ENCODE data around the gene UGGT1.
A peak's percentile ranks its signal among the peaks of the same experiment; 100 is the strongest.

UGGT1 gene, protein sequence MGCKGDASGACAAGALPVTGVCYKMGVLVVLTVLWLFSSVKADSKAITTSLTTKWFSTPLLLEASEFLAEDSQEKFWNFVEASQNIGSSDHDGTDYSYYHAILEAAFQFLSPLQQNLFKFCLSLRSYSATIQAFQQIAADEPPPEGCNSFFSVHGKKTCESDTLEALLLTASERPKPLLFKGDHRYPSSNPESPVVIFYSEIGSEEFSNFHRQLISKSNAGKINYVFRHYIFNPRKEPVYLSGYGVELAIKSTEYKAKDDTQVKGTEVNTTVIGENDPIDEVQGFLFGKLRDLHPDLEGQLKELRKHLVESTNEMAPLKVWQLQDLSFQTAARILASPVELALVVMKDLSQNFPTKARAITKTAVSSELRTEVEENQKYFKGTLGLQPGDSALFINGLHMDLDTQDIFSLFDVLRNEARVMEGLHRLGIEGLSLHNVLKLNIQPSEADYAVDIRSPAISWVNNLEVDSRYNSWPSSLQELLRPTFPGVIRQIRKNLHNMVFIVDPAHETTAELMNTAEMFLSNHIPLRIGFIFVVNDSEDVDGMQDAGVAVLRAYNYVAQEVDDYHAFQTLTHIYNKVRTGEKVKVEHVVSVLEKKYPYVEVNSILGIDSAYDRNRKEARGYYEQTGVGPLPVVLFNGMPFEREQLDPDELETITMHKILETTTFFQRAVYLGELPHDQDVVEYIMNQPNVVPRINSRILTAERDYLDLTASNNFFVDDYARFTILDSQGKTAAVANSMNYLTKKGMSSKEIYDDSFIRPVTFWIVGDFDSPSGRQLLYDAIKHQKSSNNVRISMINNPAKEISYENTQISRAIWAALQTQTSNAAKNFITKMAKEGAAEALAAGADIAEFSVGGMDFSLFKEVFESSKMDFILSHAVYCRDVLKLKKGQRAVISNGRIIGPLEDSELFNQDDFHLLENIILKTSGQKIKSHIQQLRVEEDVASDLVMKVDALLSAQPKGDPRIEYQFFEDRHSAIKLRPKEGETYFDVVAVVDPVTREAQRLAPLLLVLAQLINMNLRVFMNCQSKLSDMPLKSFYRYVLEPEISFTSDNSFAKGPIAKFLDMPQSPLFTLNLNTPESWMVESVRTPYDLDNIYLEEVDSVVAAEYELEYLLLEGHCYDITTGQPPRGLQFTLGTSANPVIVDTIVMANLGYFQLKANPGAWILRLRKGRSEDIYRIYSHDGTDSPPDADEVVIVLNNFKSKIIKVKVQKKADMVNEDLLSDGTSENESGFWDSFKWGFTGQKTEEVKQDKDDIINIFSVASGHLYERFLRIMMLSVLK (N-terminal part only)

GRCh38 chr2:128090945-128091725 is at the start of gene UGGT1:
TSS of gene UGGT1 (plus strand) at chr2:128091200. CDS start at chr2:128091358, 158 bp downstream.
- DNase-seq: peak; percentile 94

DNA sequence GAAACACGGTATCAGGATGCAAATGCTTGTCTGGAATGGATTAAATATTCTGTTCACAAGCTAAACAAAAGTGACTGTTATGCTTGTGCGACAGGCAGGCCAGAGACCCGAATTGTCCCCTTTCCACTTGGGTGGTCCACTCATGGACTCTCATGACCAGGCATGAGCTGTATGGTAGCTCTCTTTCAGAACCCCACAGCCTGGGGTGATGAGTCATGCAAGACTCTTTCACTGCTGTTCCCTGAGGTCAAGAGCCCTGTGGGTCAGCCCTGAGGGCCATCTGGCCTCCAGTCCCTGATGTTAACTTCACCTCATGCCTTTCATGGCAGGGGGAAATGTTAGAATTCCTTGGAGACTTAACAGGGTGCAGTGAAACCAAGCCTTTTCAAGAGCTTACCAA is 49.4 kb upstream of the UGGT1 start:
- no peak for DNase-seq

- DNase-seq: no peak
These were observed 48.0 kb upstream of the UGGT1 start for GRCh38 chr2:128043041-128043440.

DNA sequence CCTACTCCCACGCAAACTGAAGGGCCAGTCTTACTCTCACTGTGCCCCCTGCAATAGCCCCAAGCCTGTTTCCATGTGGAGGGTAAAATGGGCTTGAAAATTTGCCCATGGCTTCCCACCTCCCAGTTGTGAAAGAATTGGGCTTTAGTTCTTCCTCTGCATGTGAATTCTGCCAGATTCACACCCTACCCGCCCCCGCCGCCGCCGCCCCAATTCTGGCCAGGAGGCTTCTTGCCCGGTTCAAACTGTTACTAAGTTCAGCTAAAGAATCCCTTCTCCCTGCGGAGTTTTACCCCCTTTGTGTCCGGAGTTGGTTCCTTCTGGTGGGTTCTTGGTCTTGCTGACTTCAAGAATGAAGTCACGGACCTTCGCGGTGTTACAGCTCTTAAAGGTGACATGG is 37.7 kb upstream of the UGGT1 start:
- DNase-seq: no peak

DNA sequence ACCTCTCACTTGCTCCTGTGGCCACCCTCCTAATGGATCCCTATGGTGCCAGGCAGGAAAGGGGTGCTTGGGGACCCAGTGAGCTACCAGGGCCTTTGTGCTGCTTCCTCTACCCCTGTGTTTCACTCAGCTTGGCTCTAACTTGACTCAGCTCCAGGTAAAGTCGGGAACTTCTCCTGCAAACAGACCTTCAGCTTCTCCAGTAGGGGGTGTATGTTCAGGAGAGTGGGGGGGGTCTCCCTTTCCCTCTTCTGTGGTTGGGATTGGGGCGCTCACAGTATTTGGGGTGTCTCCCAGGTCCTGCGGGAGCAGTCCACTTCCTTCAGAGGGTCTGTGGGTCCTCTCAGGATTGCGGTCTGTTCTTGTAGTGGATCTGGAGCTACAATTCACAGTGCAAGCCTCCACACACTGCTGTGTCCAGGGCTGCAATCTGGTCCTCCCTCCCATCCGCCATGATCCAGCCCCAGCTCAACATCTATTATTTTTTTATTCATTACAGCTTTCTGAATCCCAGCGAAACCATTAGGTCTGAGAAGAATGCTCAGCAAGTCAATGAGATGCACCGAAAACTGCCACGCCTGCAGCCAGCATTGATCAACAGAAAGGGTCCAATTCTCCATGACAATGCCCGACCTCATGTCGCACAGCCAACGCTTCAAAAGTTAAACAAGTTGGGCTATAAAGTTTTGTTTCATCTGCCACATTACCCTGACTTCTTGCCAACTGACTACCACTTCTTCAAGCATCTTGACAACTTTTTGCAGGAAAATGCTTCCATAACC is 36.7 kb upstream of the UGGT1 start:
- DNase-seq: no peak

GRCh38 chr2:128057334-128057733 is 33.7 kb upstream of the UGGT1 start:
- DNase-seq: no peak

DNA sequence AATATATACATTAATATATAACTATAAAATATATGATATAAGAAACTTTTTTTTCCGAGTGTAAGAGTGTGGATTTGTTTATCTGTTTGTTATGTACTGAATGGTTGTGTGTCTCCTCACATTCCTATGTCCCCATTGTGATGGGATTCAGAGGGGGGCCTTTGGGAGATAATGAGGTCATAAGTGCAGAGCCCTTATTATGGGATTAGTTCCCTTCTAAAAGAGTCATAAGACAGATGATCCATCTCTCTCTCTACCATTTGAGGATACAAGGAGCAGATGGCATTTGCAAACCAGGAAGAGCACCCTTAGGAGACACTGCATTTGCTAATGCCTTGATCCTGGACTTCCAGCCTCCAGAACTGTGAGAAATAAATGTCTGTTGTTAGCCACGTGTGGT is 32.9 kb upstream of the UGGT1 start:
- DNase-seq: no peak

DNA sequence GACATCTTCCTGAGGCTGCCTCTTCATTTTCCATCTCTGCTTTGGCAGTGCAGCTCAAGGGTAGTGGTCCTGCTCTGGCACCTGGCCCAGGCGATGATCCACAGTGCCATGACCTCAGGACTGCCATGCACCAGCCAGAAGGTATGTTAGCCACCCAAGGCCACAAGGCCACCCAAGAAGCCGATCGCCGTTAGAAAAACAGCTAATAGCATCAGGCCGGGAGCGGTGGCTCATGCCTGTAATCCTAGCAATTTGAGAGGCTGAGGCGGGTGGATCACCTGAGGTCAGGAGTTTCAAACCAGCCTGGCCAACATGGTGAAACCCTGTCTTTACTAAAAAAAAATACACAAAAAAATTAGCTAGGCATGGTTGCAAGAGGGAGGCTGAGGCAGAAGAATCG is 28.4 kb upstream of the UGGT1 start:
- no peak for DNase-seq

- DNase-seq: no peak
These were observed 26.6 kb upstream of the UGGT1 start for GRCh38 chr2:128064353-128064752.

DNA sequence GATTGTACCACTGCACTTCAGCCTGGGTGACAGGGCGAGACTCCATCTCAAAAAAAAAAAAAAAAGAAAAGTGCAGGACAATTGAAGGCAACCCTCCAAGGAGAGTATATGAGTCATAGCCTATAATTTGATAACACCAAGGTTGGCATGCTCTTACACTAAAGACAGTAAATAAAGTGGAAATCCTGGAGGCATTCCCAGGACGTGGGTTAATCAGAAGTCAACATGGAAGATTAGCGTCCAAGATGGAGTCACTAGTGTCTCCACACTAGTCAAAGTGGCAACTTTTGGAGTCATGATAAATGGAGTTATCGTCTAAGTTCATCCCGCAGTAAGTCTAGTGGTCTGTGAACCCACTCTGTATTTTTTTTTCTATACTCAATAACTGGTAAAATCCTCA is 21.2 kb upstream of the UGGT1 start:
- DNase-seq: no peak

DNA sequence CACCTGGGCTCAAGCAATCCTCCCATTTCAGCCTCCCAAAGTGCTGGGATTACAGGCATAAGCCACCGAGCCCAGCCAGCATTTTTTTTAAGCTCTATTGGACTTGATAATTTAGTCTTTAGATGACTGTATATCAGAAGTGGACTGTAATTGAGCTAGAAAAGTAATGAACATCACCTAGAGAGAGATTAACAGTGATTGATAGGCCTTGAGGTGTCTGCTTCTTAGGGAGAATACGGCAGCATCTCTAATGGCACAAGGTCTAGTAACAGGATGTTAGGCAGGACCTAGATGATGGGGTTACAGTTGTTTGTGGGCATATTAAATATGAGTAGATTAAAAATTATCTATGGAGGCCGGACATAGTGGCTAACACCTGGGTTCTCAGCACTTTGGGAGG is 17.7 kb upstream of the UGGT1 start:
- no peak for DNase-seq

- no peak for DNase-seq
These were observed 14.4 kb upstream of the UGGT1 start for GRCh38 chr2:128076461-128077106.

- no peak for DNase-seq
These were observed 6.2 kb upstream of the UGGT1 start for GRCh38 chr2:128084757-128085156.

DNA sequence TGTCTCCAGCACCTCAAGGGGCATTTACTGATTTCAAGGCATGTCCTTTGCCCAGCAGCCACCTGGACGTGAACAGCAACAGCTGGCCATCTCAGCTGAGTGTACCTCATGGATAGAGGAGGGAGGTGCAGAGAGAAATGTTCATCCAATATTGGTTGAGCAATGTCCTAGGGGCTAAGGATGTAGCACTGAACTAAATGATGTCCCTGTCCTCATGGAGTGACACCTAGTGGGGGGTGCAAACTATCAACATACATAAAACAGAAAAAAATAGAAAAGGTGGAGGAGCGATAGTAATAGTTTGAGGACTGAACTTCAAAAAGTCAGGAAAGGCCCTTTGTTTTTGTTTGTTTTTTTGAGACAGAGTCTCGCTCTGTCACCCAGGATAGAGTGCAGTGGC is 4.8 kb upstream of the UGGT1 start:
- DNase-seq: no peak

DNA sequence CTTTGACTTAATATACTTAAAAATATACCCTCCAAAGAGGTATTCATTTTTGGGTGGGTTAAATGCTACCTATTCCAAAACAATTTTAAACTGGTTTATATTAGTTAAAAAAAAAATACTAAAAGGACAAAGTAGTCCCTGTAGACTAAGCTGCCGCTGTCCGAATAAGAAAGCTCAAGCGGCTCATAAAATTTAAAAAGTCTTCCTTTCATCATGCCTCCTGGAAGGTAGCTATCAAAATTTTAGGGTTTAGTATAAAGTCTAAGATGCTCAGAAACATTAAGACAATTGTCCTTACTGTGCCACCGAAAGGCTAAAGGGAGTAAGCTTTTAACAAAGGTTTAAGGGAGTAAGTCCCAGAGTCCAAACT is 440 bp upstream of the UGGT1 start:
- DNase-seq: no peak

DNA sequence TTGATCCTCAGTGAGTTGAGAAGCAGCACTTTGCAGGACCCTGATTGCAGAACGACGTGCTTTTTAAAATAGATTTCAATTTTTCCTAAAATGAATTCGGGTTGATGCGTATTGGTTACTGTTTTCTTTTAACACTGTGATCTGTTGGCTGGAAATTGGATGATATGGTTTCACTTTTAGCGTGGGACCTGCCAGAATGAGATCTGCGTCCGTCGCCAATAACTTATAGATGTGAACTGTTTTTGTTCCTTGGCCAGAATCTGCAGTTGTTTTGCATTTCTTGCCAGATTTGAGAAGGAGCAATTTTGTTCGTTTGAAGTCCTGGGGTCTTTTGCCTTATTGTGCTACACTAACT is 703 bp downstream of the UGGT1 start:
- no peak for DNase-seq

- DNase-seq: no peak
These were observed 1.7 kb downstream of the UGGT1 start for GRCh38 chr2:128092656-128093055.

- DNase-seq: no peak
These were observed 2.8 kb downstream of the UGGT1 start for GRCh38 chr2:128093762-128094161.

DNA sequence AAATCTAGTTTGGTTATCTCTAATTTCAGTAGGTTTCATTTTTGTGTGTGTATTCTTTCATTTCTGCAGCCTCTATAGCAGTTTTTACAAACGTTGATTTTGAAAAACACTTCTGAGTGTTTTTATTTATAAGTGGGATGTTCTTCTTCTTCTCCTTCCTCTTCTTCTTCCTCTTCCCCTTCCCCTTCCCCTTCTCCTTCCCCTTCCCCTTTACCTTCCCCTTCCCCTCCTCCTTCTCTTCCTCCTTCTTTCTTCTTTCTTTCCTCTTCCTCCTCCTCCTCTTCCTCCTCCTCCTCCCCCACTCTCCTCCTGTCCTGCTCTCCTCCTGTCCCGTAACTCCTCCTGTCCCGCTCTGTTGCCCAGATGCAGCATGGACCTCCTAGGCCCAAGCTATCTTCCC is 4.2 kb downstream of the UGGT1 start:
- no peak for DNase-seq

GRCh38 chr2:128103407-128103806 is 12.4 kb downstream of the UGGT1 start:
- no peak for DNase-seq

- no peak for DNase-seq
These were observed 14.1 kb downstream of the UGGT1 start for GRCh38 chr2:128105072-128105471.
